Measurements from ENCODE around the gene NOL11.

The NOL11 gene

DNA sequence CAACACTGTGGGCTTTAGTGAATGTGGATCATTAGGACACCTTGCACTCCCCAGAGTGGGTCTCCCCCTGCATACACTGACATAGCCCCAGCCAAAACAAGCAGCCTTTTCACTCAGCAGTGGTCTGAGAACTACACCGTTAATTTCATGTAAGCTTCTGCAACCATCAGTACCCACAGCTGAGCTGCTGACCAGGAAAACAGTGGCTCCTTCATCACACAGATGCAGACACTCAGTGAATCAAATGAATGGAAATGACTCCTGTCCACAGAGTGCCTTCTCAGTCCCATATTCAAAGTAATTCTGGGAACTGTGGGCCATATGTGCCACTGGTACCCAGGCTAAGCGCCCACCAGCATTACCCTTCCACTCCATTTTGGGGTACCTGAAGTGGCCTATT lies 39.3 kb upstream of the NOL11 start:
- TF ChIP-seq, protein P1, sequence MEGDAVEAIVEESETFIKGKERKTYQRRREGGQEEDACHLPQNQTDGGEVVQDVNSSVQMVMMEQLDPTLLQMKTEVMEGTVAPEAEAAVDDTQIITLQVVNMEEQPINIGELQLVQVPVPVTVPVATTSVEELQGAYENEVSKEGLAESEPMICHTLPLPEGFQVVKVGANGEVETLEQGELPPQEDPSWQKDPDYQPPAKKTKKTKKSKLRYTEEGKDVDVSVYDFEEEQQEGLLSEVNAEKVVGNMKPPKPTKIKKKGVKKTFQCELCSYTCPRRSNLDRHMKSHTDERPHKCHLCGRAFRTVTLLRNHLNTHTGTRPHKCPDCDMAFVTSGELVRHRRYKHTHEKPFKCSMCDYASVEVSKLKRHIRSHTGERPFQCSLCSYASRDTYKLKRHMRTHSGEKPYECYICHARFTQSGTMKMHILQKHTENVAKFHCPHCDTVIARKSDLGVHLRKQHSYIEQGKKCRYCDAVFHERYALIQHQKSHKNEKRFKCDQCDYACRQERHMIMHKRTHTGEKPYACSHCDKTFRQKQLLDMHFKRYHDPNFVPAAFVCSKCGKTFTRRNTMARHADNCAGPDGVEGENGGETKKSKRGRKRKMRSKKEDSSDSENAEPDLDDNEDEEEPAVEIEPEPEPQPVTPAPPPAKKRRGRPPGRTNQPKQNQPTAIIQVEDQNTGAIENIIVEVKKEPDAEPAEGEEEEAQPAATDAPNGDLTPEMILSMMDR (IDR thresholded peaks at IDR 0.05), result no peak
- no peak for DNase-seq
- Mint-ChIP-seq H3K27me3 (ENCODE audit: low read depth, poor library complexity) (no peaks in the 10 kb centered on the region), H3K27ac (peak overlapping the region; percentile 6), H3K4me1 (peaks cover 28% of the 10 kb centered on the region), H3K36me3 (ENCODE audit: low read depth) (peaks cover 4% of the 10 kb centered on the region), H3K4me3 (no peak overlapping the region), H3K9me3 (no peaks in the 10 kb centered on the region)

DNA sequence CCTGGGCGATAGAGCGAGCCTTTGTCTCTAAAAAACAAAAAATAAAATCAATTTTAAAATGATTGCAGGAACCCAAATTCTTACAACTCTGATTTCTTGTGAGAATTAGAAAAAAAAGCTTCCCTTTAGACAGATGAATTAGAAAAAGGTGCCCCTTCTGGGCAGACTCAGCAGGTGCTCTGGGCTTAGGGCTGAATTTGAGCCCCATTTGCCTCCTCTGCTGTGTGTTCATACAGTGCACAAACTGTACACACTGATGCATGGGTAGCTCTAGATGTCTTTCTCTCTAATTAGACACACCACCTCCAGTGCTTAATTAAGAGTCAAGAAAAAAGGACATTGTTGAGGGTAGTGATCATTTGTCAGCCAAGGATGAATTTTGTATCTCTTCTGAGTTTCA lies 38.5 kb upstream of the NOL11 start:
- H3K27ac Mint-ChIP-seq, result no peak overlapping the region
- H3K4me3 Mint-ChIP-seq, result no peak overlapping the region
- H3K36me3 Mint-ChIP-seq (ENCODE audit: low read depth), result peaks cover 4% of the 10 kb centered on the region
- H3K4me1 Mint-ChIP-seq, result peaks cover 26% of the 10 kb centered on the region
- DNase-seq, result no peak
- no peaks in the 10 kb centered on the region for H3K9me3 Mint-ChIP-seq
- TF ChIP-seq, protein P1 (IDR thresholded peaks at IDR 0.05), result no peak
- H3K27me3 Mint-ChIP-seq (ENCODE audit: low read depth, poor library complexity), result no peaks in the 10 kb centered on the region

DNA sequence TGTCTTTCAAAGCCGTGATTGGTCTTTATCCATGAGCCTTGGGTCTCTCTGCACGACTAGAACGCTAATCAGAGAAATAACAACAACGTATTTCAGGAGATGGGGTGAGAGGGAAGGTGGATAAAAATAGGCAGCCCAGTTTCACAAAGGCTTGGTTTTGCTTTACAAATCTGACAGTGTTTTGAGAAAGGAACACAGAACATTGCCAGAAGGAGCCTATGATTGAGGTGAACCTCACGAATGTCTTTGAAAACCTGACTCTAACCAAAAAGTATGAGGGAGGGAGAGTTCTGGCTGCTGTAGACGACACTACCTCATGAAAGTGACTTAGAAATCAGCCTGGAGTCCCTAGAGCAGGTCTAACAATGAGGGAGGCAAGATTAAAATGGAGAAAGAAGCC lies 38.0 kb upstream of the NOL11 start:
- no peaks in the 10 kb centered on the region for H3K27me3 Mint-ChIP-seq (ENCODE audit: low read depth, poor library complexity)
- no peaks in the 10 kb centered on the region for H3K9me3 Mint-ChIP-seq
- peaks cover 4% of the 10 kb centered on the region for H3K36me3 Mint-ChIP-seq (ENCODE audit: low read depth)
- DNase-seq, result no peak
- TF ChIP-seq, protein P1 (IDR thresholded peaks at IDR 0.05), result no peak
- H3K4me3 Mint-ChIP-seq, result no peak overlapping the region
- peaks cover 26% of the 10 kb centered on the region for H3K4me1 Mint-ChIP-seq
- no peak overlapping the region for H3K27ac Mint-ChIP-seq

DNA sequence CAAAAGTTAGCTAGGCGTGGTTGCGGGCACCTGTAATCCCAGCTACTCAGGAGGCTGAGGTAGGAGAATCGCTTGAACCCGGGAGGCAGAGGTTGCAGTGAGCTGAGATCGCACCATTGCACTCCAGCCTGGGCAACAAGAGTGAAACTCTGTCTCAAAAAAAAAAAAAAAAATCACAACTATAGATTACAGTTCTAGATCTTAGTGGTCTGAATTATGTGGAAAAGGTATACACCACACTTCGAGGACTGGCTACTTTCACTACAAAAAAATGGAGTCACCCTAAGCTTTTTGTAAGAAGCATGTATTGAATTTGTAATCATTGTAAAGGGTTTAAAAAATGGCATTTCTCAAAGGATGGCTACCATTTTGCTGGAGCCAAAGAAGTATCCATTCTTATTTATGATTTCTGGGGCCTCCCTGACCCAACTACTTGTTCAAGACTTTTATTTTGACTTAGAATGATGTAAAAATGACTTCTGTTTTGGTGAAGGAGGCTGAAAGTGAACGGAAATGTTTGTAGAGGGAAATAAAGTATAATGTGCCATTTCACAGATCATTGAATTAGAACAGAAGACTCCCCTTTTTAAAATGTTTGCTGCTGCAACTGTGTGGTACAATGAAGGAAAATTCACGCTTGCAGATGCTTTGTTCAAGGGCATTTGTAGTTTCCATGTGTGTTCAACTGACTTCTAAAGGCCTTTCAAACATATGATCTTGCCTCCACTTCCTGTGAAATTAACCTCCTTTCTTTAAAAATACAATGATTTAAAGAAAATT lies 37.1 kb upstream of the NOL11 start:
- no peak for DNase-seq
- no peaks in the 10 kb centered on the region for H3K27me3 Mint-ChIP-seq (ENCODE audit: low read depth, poor library complexity)
- peaks cover 4% of the 10 kb centered on the region for H3K36me3 Mint-ChIP-seq (ENCODE audit: low read depth)
- no peaks in the 10 kb centered on the region for H3K9me3 Mint-ChIP-seq
- no peak overlapping the region for H3K27ac Mint-ChIP-seq
- H3K4me3 Mint-ChIP-seq, result no peak overlapping the region
- H3K4me1 Mint-ChIP-seq, result peaks cover 22% of the 10 kb centered on the region
- TF ChIP-seq, protein P1 (IDR thresholded peaks at IDR 0.05), result no peak

DNA sequence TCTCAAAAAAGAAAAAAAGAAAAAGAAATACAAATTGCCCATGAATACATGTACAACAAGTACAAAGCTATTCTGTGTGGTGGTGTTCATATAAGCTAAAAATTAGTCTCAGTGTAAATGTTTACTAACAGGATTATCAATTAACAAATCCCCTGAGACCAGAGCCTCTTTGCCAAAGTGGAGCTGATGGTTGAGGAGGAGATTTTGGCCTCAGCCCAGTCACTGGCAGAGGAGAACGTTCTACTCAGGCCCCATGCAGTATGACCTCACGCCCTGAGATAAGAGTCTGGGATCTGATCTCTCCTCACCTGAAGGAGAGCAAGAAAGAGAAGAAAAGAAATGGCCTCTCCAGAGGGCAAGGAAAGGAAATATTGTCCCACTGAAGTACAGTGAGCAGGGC lies 35.5 kb upstream of the NOL11 start:
- peaks cover 4% of the 10 kb centered on the region for H3K36me3 Mint-ChIP-seq (ENCODE audit: low read depth)
- H3K27me3 Mint-ChIP-seq (ENCODE audit: low read depth, poor library complexity), result no peaks in the 10 kb centered on the region
- TF ChIP-seq, protein P1 (IDR thresholded peaks at IDR 0.05), result no peak
- peaks cover 15% of the 10 kb centered on the region for H3K4me1 Mint-ChIP-seq
- no peaks in the 10 kb centered on the region for H3K9me3 Mint-ChIP-seq
- H3K4me3 Mint-ChIP-seq, result no peak overlapping the region
- no peak overlapping the region for H3K27ac Mint-ChIP-seq
- DNase-seq, result no peak

DNA sequence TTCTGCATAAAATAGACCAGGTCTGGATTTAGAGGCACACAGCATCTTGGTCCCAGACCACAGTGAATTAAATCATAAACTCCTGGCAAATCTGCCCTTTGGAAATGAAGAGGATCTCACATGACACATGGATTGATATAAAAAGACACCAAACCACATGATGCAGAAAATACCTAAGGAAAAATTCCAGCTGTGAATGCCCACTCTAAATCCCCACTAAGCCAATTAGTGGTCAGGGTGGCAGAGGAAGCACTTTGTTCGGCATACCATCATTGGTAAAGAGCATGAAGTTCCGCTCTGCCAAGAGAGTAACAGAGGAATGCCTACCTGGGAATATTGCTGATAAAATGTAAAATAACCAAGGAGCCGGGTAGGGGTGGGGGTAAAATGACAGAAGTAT lies 32.4 kb upstream of the NOL11 start:
- Mint-ChIP-seq H3K27ac (no peak overlapping the region), H3K4me3 (no peak overlapping the region), H3K9me3 (no peaks in the 10 kb centered on the region), H3K27me3 (ENCODE audit: low read depth, poor library complexity) (peaks cover 3% of the 10 kb centered on the region), H3K36me3 (ENCODE audit: low read depth) (no peaks in the 10 kb centered on the region), H3K4me1 (peaks cover 10% of the 10 kb centered on the region)
- DNase-seq, result no peak
- TF ChIP-seq, protein P1 (IDR thresholded peaks at IDR 0.05), result no peak

Measured in nephron progenitor cell (in vitro differentiated cells).